MCF 10A (cell line): ENCODE data around the gene AKR1C2. TPM values are rescaled to one million over a fixed set of nuclear protein-coding genes. Genes with fewer than 3 reads are reported as not detected.
"Not testable (repeated sequence)": the region's sequence is repeated elsewhere in the genome, so short reads cannot be mapped to it uniquely, and the experiment has no call there.

Experiments
- BruUV-seq: library from RNA; stranded (reverse); fragments of 400-500 nt; replicated peaks from 2 replicates; lab custom pipeline; 2021; lab: Mats Ljungman, UMichigan
- CTCF ChIA-PET: fragments of 300-600 bp; sonication (Branson Sonifier 250); formaldehyde crosslinking; extraction: SDS; loops from one replicate; lab custom pipeline; 2021; ENCODE audit warnings: antibody characterized with exemption, inconsistent platforms; lab: Yijun Ruan, JAX
- POLR2A ChIA-PET: fragments of 300-600, 350-650 bp; sonication (Branson Sonifier 250); formaldehyde crosslinking; extraction: SDS; loops from one replicate; lab custom pipeline; 2020; ENCODE audit warnings: antibody characterized with exemption, inconsistent platforms; lab: Yijun Ruan, JAX
- DNase-seq: peaks from one replicate; pipeline ENCODE4 v3.0.0-alpha.2; 2018; ENCODE audit not compliant: unreplicated experiment
- H3K27ac Mint-ChIP-seq: one replicate; pipeline ENCODE4 v1.8.0; 2022; ENCODE audit warnings: mild to moderate bottlenecking, low read depth, mixed read lengths; ENCODE audit not compliant: unreplicated experiment
- H3K27me3 Mint-ChIP-seq: one replicate; pipeline ENCODE4 v1.8.0; 2022; ENCODE audit warnings: mixed read lengths; ENCODE audit not compliant: insufficient read depth, unreplicated experiment
- H3K36me3 Mint-ChIP-seq: one replicate; pipeline ENCODE4 v1.8.0; 2022; ENCODE audit warnings: mild to moderate bottlenecking, moderate library complexity, mixed read lengths; ENCODE audit not compliant: insufficient read depth, unreplicated experiment
- H3K4me1 Mint-ChIP-seq: one replicate; pipeline ENCODE4 v1.8.0; 2022; ENCODE audit warnings: mixed read lengths; ENCODE audit not compliant: insufficient read depth, unreplicated experiment
- H3K4me3 Mint-ChIP-seq: one replicate; pipeline ENCODE4 v1.8.0; 2022; ENCODE audit warnings: mild to moderate bottlenecking, moderate library complexity, mixed read lengths; ENCODE audit not compliant: unreplicated experiment
- H3K9me3 Mint-ChIP-seq: one replicate; pipeline ENCODE4 v1.8.0; 2022; ENCODE audit warnings: mixed read lengths; ENCODE audit not compliant: unreplicated experiment
- CTCF ChIP-seq: fragments of 200-600 bp; IDR thresholded peaks from one replicate; pipeline ENCODE4 v1.8.0; 2022; ENCODE audit warnings: antibody characterized with exemption, mild to moderate bottlenecking; ENCODE audit not compliant: unreplicated experiment
- intact Hi-C: fragments of 100-400 bp; cut with micrococcal nuclease; formaldehyde crosslinking; loops from 2 replicates; pipeline ENCODE4 v1.14.1; 2022
- total RNA-seq: library from RNA; stranded (reverse); gene quantifications from 2 replicates; pipeline ENCODE4 v1.2.3, GENCODE V29; 2022

Gene AKR1C2
- total RNA-seq, 1 experiment from 2014 or later = 19.7 TPM

- intact Hi-C loops = loop anchor here (1.0 kb wide), 1 partner anchor 92 kb away; no protein-coding TSS in a partner anchor
These were observed 61.9 kb downstream of the AKR1C2 start for GRCh38 chr10:4941540-4942330.

GRCh38 chr10:4940909-4941308 is 62.7 kb downstream of the AKR1C2 start:
- intact Hi-C loops, H3K4me3 Mint-ChIP-seq, DNase-seq, BruUV-seq, H3K27me3 Mint-ChIP-seq, H3K9me3 Mint-ChIP-seq, H3K36me3 Mint-ChIP-seq: not testable (repeated sequence)
- ChIA-PET POLR2A (interaction anchor here (1.0 to 1.4 kb wide), 2 partner anchors 51 to 66 kb away, joined by 4 to 6 read pairs; no protein-coding TSS in a partner anchor), CTCF (interaction anchor here (0.7 to 1.3 kb wide), 2 partner anchors 43 to 91 kb away, joined by 4 to 5 read pairs; no protein-coding TSS in a partner anchor)
- peaks cover 67% of the 10 kb centered on the region for H3K4me1 Mint-ChIP-seq
- H3K27ac Mint-ChIP-seq = peak overlapping the region; percentile 80

More at GRCh38 chr10:4941540-4942330, 61.9 kb downstream of the AKR1C2 start:
- TF ChIP-seq CTCF = no peak
- Mint-ChIP-seq H3K4me3 (no peak overlapping the region), H3K4me1 (peaks cover 75% of the 10 kb centered on the region), H3K27ac (peak overlapping the region; percentile 80), H3K9me3 (no peaks in the 10 kb centered on the region), H3K36me3 (peaks cover 14% of the 10 kb centered on the region), H3K27me3 (no peaks in the 10 kb centered on the region)
- ChIA-PET POLR2A (interaction anchor here (1.0 to 1.6 kb wide), 3 partner anchors 35 to 67 kb away, joined by 3 to 6 read pairs (median 4); no protein-coding TSS in a partner anchor), CTCF (interaction anchor here (0.7 to 1.3 kb wide), 2 partner anchors 42 to 92 kb away, joined by 4 to 5 read pairs; no protein-coding TSS in a partner anchor)
- BruUV-seq = no TSS peak
- DNase-seq = peak; percentile 59

DNA sequence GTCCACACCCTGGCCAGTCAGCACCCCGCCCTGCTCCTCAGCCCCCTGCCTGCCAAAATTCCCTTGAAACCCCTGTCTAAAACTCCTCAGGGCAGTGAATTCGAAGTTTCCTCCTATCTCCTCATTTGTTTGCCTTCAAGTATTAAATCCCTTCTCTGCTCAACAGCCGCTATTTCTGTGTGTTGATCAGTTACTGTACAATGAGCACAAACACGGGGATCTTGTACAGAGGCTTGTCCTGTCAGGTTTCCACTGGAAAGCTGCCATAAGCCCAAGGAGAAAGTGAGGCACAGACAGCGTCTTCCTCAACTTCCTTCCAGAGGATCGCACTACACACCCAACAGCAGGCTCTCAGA is 63.6 kb downstream of the AKR1C2 start:
- Mint-ChIP-seq H3K4me1 (peaks cover 66% of the 10 kb centered on the region), H3K27ac (peak overlapping the region; percentile 80), H3K4me3 (peak overlapping the region; percentile 49)
- DNase-seq = peak; percentile 53
- H3K27me3 Mint-ChIP-seq, BruUV-seq, H3K9me3 Mint-ChIP-seq, H3K36me3 Mint-ChIP-seq, intact Hi-C loops: not testable (repeated sequence)
- ChIA-PET POLR2A (interaction anchor here (0.9 to 1.2 kb wide), 2 partner anchors 8 to 38 kb away, joined by 5 to 6 read pairs; no protein-coding TSS in a partner anchor), CTCF (interaction anchor here (2.4 kb wide), 1 partner anchor 91 kb away, joined by 15 read pairs; no protein-coding TSS in a partner anchor)

- DNase-seq = peak; percentile 52
- H3K9me3 Mint-ChIP-seq = peaks cover 8% of the 10 kb centered on the region
- intact Hi-C loops = no loop called here
- no TSS peak for BruUV-seq
- peak overlapping the region; percentile 49 for H3K4me3 Mint-ChIP-seq
- H3K4me1 Mint-ChIP-seq = peaks cover 62% of the 10 kb centered on the region
- H3K27ac Mint-ChIP-seq = peak overlapping the region; percentile 80
- H3K36me3 Mint-ChIP-seq = peaks cover 9% of the 10 kb centered on the region
- no peaks in the 10 kb centered on the region for H3K27me3 Mint-ChIP-seq
- POLR2A ChIA-PET = interaction anchor here (0.6 to 1.6 kb wide), 5 partner anchors 8 to 37 kb away, joined by 3 to 6 read pairs (median 3); no protein-coding TSS in a partner anchor
- TF ChIP-seq CTCF = no peak
- CTCF ChIA-PET = interaction anchor here (0.5 to 2.4 kb wide), 2 partner anchors 90 to 658 kb away, joined by 3 to 15 read pairs; no protein-coding TSS in a partner anchor
These were observed 64.2 kb downstream of the AKR1C2 start for GRCh38 chr10:4939224-4940072.

Other genes starting within 250 kb of the AKR1C2 start
- 0.29 TPM in 1 of 2 replicates, not detected in the other for gene AKR1E2, start 177.7 kb downstream of the AKR1C2 start, total RNA-seq
- 4.3 and 6.2 TPM in 2 replicates for gene AKR1C1, start 40.4 kb downstream of the AKR1C2 start, total RNA-seq
- gene AKR1C3, start 90.6 kb upstream of the AKR1C2 start, total RNA-seq = 22.0 and 22.9 TPM in 2 replicates
- gene AKR1C8, start 181.3 kb upstream of the AKR1C2 start, total RNA-seq = 0.27 TPM in 1 of 2 replicates, not detected in the other
- gene AKR1C4, start 193.0 kb upstream of the AKR1C2 start, total RNA-seq = not detected in 2 replicates